GM19193 (cell line): ENCODE measurements around the gene GCLM.
A peak's percentile ranks its signal among the peaks of the same experiment; 100 is the strongest.

Experiments used
- POLR2A ChIP-seq: IDR thresholded peaks from 4 replicates; pipeline ENCODE4 v1.6.1; 2011; ENCODE audit not compliant: insufficient read depth, insufficient read length; ENCODE audit errors: extremely low read depth

The GCLM gene

DNA sequence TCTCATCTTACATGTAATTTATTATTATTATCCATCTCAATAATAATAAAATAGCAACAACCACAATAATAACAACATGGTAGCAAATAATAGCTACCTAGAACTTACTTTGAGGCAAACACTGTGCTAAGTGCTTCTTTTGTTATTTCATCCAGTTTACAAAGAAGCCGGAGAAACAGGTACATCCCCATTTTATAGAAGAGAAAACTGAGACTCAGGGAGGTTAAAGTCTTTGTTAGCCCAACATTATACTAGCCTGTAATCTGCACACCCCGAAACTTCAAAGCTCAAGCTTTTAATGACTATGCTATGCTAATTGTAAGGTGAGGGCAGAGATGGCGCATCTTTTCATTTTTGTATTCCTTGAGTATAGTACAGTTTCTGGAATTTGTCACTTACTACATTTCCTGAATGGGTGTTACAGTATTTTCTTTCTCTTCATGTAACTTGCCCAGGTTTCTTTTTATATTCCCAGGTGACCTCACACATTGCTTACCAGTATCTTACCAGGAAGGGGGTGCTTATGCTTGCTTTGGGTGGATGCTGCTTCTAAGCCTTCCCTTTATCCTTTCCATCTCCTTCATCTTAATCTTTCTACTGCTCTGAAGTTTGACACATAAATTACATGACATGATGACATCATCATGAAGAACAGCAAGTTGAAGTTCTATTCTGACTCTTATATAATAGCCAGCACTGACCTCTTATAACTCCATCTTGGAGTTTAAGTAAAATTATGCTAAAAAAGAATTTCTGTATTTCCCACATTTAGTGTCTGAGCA is 8.3 kb downstream of the GCLM start:
- no peak for TF ChIP-seq POLR2A

- no peak for TF ChIP-seq POLR2A
Measured at GRCh38 chr1:93899543-93900207, 9.6 kb downstream of the GCLM start.

- no peak for TF ChIP-seq POLR2A
Measured at GRCh38 chr1:93888900-93889299, 20.3 kb downstream of the GCLM start.

DNA sequence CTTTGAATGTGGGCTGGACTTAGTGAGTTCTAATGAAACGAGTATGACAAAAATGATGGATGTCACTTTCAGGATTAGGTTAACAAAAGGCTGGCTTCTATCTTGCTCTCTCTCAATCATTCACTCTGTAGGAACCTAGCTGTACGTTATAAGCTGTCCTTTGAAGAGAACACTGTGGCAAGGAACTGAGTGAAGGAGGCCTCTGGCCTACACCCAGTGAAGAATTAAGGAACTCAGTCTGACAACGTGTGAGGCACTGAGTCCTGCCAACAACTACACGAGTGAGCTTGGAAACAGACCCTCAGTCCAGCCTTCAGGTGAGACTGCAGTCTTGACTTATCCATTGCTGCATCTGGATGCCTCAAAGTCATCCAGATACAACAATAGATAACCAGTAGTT is 27.0 kb downstream of the GCLM start:
- no peak for TF ChIP-seq POLR2A

DNA sequence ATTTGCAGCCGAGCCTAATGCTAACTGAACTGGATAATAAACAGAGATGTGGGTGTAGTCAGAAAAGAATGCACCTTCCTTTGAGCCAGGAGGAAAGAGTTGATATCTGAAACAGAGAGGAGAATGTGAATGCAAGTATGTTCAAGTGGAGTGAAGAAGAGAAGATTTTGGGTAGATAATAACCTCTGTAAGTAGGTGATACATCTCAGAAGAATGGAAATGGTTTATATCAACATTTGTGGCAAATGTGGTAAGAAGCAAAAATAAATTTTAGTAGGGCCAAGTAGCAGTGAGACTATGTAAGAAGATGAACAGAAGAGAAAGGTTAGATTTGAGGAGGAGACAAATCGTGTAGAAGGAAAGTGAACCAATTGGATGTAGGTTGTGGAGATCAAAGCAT is 28.5 kb downstream of the GCLM start:
- TF ChIP-seq POLR2A: no peak

- peak; percentile 97 for TF ChIP-seq POLR2A
Measured at GRCh38 chr1:93878889-93879586, 30.2 kb downstream of the GCLM start, which contains the start of gene DNTTIP2. DNTTIP2 (minus strand) TSS chr1:93879206; CDS start chr1:93879148, 58 bp downstream.

- TF ChIP-seq POLR2A: no peak
Measured at GRCh38 chr1:93878501-93878888, 30.7 kb downstream of the GCLM start.

DNA sequence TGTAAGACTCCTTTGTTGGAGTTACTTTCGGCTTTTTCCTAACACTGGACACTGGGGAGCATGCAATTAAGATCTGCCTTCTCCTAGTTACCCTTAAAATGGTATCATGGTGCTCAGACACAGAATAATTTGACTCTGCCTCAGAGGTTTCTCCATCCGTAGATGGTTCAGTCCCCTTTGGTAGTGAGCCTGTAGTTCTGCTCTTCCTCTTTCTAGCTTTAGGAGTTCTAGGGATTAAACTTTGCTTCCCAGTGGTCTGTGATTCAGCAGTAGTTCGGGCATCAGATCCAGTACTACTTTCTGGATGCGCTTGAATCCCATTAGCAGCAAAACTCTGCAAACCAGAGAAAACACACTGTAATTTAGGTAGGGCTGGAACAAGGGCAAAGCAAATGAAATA is 31.7 kb downstream of the GCLM start:
- TF ChIP-seq POLR2A: no peak

DNA sequence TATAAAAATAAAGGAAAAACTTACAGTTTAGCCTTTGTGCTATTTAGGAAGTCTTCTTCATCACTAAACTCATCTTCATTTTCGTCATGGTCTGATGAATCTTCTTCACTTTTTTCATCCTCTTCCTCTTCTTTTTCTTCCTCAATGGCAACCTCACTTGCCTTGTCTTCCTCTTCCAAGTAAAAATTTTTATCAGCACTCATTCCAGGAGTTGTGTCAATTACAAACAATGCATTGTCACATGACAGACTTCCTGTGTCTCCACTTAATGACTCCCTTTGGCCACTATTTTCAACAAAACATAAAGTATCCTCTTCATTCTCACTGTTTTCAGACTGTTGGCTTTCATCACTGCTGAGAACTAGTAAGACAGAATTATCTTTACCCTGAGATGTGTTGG is 33.0 kb downstream of the GCLM start:
- TF ChIP-seq POLR2A: no peak

DNA sequence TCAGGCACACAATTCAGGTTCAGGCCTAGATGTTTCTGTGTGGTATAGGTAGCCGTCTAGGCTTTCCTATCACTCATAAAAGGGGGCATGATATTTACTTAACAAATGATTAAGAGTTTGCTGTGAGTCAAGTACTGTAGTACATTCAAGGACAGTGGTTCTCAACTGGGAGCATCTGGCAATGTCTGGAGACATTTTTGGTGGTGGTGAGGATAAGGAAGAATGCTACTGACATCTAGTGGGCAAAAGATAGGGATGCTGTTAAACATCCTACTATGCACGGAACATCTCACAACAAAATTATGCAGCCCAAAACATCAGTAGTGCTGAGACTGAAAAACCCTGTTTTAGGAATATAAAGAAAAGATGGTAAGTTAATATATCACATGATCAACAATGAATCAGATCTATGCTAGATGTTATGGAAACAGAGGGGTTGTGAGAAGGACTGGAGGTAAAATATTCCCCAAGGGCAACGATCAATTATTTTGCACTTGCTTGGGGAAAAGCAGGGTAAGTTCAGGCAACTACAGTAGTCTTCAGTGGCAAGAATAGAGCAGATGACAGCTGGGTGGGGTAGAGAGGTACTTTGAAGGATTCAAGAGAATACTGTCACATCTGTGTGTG is 35.1 kb downstream of the GCLM start:
- no peak for TF ChIP-seq POLR2A

DNA sequence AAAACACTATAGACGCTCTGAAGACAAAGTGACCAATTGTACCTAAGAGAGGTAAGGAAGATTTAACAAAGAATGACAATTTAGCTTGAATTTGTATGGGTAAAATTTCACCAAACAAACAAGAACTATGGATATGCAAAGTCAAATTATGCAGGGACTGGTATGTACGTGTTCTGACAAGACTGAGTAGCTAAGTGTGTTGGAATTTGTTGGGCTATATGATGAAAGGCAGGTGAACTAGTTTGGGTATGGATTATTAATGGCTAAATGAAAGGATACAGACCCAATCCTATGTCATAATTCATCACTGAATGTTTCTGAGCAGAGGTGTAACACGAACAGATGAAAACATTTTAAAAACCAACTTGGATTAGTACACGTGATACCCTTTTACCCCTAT is 37.9 kb downstream of the GCLM start:
- no peak for TF ChIP-seq POLR2A

- TF ChIP-seq POLR2A: no peak
Measured at GRCh38 chr1:93869653-93870052, 39.6 kb downstream of the GCLM start.

- no peak for TF ChIP-seq POLR2A
Measured at GRCh38 chr1:93865253-93865652, 44.0 kb downstream of the GCLM start.

GRCh38 chr1:93864175-93864574 is 45.1 kb downstream of the GCLM start:
- no peak for TF ChIP-seq POLR2A

DNA sequence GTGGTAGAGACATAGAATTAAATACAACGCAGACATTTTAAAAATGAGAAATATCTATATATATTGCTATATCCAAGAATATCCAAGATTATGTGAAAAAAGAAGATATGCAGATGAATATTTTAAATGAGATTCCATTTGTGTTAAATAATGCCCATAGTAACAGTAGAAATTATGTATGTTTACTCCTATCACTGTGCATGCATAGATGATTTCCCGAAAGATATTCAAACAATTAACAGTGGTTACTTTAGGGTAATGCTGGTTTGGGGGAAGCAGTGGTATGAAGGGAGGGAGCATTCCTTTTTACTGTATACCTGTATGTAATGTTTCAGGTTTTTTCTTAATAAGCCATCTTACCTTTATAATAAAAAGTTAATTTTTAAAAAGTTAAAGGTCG is 55.3 kb downstream of the GCLM start:
- no peak for TF ChIP-seq POLR2A
